ENCODE data around the gene STYK1.

STYK1 gene, protein sequence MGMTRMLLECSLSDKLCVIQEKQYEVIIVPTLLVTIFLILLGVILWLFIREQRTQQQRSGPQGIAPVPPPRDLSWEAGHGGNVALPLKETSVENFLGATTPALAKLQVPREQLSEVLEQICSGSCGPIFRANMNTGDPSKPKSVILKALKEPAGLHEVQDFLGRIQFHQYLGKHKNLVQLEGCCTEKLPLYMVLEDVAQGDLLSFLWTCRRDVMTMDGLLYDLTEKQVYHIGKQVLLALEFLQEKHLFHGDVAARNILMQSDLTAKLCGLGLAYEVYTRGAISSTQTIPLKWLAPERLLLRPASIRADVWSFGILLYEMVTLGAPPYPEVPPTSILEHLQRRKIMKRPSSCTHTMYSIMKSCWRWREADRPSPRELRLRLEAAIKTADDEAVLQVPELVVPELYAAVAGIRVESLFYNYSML

DNA sequence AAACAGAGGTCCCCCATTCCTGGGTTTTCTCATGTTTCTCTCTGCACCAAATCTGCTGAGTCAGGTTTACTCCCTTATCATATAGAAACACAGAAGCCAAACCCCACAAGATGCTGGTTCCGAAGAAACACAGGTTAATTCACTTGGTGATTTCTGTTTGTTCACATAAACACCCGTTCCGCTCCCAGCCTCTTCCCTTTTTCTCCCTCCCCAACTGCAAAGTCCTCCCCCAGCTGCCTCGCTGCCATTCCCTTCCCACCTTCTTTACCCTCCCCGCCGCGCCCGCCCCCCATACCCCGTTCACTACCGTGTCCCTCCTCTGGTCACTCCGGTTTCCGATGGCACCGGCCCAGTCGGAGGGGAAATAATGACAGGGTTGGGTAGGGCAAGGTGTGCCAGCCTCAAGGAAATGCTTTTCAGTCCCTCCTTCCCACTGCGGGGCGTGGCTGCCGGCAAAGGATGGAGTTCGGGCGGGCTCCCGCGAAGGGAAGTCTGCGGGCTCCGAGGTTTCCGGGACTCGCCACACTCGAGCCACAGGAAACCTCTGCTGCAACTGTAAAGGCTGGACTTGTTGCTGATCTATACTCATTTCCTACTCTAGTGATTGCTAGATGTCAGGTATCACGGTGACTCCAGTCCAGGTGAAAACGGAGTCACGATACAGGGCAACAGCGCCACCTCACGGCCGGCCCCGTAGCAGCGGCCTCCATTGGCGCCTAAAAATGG lies at the start of gene STYK1:
STYK1 (minus strand) TSS at position 394 of the 726 bp plus-strand sequence. CDS start 39,434 bp downstream, outside the sequence.
- no peak for FAIRE-seq

- no peak for FAIRE-seq
Observed at GRCh38 chr12:10722905-10723746, 49.3 kb upstream of the STYK1 start, which contains the start of gene YBX3. Gene YBX3, minus strand, starts transcription at chr12:10723323. Its CDS starts 212 bp downstream, at chr12:10723111.

DNA sequence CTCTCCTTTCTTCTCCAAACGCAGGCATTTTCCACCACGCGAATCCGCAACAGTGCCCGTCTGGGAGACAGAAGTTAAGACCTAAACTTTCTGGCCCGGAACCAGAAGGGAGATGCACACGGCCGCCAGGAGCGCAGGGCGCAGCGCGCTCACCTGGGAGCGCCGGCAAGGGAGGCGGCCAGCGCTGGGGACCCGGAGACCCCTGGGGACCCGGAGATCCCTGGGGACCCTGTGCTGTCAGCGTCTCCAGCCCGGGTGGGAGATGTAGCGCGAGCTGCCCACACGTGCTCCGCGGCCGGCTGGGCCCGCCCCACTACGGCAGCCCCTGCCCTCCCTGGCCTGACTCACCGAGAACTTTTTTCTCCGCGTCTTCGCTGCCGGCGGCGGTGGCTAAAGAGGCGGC lies 48.7 kb upstream of the STYK1 start:
- no peak for FAIRE-seq

DNA sequence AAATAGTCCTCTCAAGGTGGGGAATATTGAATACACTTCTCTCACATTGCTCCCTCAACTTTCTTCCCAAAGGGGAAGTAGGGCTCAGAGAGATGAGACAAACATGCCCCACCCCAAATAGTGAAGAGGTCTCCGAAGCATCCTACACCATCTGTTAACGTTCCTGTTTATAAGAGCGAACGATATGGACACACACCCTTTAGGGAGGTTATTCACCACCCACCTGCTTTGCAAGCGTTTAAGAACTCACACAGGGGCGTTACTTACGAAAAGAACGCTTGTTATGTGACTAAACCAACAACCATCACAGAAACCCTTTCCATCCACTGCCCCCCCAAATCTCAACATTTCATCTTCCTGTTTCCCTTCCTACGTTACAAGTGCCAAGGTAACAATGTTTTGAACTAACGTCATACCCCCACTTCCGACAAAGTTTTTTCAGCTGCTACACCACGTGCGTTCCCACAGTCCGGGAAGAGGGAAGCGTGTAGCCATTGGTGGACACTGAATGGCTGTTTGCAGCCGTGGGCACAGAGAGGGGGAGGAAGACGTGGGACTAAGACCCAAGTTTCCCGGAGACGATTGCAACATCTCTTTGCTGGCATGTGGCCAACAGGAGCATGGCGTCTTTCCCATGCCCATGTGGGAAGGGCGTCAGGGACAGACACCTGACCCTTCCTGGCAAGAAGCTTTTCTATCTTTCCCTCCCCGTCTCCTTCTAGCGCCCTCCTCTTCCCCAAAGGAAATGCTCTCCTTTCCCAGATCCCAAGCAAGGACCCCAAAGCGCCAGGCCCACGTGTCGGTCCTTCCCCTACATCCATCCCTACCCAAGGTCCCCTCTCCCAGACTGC lies 48.0 kb upstream of the STYK1 start:
- no peak for FAIRE-seq

- no peak for FAIRE-seq
Observed at GRCh38 chr12:10720974-10721650, 47.3 kb upstream of the STYK1 start.

DNA sequence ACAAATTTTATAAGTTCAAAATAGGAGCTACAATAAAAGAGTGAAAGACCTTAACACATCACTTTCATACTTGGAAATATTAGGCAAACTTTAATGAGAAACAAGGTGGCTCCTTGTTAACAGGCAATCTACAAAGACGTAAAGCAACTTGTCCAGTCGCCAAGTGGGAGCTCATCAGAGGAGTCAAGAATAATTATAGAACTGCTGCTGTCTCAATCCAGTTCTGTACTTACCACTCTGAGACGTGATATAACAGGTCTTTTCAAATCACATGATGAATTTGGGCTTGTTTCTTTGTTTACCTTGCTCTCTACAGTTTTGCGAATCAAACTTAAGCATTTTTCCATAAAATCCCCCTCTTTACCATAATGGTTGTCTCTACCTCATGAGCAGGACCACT lies 45.6 kb upstream of the STYK1 start:
- no peak for FAIRE-seq

DNA sequence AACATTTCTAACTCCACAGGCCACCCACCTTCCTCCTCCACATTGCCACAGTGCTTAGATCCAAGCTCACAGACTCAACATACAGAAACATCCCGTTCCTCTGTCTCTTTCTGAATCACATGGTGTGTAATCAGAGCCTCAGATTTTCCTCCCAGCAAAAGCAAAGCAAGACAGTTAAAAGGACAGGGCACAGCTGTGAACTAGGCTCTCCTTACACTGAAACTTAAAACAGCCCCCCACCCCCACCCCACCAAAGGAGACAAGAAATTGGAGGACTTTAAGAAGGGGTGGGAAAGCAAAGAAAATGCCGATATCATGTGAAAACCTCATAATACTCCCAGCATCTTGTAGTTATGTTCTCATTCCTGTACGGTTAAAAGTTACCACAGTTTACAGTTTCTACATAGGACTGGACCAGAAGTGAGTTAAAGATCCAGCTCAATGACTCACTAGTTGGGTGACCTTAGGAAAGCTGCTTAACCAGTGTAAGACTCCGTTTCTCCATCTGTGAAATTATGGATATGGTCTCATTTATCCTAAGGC lies 44.5 kb upstream of the STYK1 start:
- FAIRE-seq, result no peak

GRCh38 chr12:10717410-10717809 lies 43.6 kb upstream of the STYK1 start:
- FAIRE-seq, result no peak

DNA sequence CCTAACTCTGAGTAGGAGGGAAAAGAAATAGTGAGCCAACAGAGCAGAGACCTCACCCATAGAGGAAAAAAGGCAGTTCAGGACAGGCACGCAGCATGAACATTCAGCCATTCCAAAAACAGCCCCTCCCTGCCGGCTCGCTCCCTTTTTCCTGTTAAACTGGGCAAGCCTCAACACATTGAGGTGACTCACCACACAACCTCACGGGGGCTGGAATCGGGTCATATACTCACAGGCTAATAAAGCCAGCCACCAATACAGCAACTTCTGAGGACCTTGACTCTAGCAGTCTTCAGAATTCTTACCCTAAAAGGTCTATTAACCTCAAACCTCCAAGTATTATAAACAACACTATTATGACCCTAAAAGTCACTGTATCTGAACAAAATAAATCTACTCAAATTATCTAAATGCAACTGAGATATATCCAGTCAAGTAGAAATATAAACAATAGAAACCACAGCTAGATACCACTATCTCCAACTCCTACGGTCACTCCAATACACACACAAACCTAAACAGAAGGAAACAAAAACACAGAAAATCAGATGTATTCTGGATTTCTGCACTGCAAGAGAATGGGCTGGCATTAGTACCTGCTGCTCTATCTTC lies 43.0 kb upstream of the STYK1 start:
- FAIRE-seq, result no peak

DNA sequence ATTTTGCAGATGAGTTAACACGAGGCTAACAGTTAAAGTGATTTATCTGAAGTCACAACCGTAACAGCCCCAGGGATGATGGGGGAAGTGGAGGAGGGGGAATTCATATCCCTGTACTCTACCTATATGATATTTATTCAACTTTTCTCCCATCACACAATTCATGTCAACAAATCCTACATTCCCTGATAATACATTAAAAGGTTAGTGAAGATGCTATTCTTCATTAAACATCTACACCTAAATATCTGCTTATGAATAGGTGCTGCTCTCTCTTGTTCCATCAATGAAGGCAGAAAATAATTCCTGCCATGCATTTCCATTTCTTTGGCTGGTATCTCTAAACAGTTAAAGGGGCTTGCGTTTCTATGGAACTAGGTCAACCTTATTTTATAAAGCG lies 42.4 kb upstream of the STYK1 start:
- no peak for FAIRE-seq

- no peak for FAIRE-seq
Observed at GRCh38 chr12:10715491-10715890, 41.6 kb upstream of the STYK1 start.

GRCh38 chr12:10709808-10710207 lies 36.0 kb upstream of the STYK1 start:
- FAIRE-seq, result no peak

GRCh38 chr12:10708862-10709261 lies 35.0 kb upstream of the STYK1 start:
- no peak for FAIRE-seq

- FAIRE-seq, result no peak
Observed at GRCh38 chr12:10705655-10706054, 31.8 kb upstream of the STYK1 start.

- FAIRE-seq, result no peak
Observed at GRCh38 chr12:10701843-10702242, 28.0 kb upstream of the STYK1 start.

GRCh38 chr12:10701131-10701681 lies 27.4 kb upstream of the STYK1 start:
- FAIRE-seq, result no peak

- no peak for FAIRE-seq
Observed at GRCh38 chr12:10700581-10700980, 26.7 kb upstream of the STYK1 start.

GRCh38 chr12:10697862-10698261 lies 24.0 kb upstream of the STYK1 start:
- no peak for FAIRE-seq

GRCh38 chr12:10697156-10697555 lies 23.3 kb upstream of the STYK1 start:
- no peak for FAIRE-seq

DNA sequence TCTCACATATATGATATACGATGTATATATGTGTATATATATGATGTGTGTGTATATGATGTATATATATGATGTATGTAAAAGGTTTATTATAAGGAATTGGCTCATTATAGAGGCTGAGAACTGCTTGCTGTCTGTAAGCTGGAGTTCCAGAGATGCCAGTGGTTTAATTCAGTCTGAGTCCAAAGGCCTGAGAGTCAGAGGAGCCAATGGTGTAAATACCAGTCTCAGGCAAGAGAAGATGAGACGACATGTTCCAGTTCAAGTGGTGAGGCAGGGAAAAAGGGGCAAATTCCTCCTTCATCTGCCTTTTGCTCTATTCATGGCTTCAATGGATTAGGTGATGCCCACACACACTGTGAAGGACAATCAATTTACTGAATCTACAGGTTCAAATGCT lies 17.1 kb upstream of the STYK1 start:
- FAIRE-seq, result no peak

- no peak for FAIRE-seq
Observed at GRCh38 chr12:10689146-10689545, 15.3 kb upstream of the STYK1 start.

Data from islet of Langerhans (tissue), 1 donor.